GM20000 (cell line): Measurements from ENCODE around the gene GTF2H4.

ENCODE experiments used
- DNase-seq: peaks from one replicate; pipeline ENCODE4 v3.0.0; 2012; ENCODE audit warnings: low spot score
- TF ChIP-seq, protein P1 (sequence below): IDR thresholded peaks from 2 replicates; pipeline ENCODE4 v1.5.1; 2012; ENCODE audit warnings: mild to moderate bottlenecking, control low read depth; ENCODE audit errors: extremely low read depth, missing control alignments

The GTF2H4 gene

GRCh38 chr6:30885481-30885998 lies 22.5 kb upstream of the GTF2H4 start:
- TF ChIP-seq, protein P1, sequence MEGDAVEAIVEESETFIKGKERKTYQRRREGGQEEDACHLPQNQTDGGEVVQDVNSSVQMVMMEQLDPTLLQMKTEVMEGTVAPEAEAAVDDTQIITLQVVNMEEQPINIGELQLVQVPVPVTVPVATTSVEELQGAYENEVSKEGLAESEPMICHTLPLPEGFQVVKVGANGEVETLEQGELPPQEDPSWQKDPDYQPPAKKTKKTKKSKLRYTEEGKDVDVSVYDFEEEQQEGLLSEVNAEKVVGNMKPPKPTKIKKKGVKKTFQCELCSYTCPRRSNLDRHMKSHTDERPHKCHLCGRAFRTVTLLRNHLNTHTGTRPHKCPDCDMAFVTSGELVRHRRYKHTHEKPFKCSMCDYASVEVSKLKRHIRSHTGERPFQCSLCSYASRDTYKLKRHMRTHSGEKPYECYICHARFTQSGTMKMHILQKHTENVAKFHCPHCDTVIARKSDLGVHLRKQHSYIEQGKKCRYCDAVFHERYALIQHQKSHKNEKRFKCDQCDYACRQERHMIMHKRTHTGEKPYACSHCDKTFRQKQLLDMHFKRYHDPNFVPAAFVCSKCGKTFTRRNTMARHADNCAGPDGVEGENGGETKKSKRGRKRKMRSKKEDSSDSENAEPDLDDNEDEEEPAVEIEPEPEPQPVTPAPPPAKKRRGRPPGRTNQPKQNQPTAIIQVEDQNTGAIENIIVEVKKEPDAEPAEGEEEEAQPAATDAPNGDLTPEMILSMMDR = no peak
- peak; percentile 44 for DNase-seq

DNA sequence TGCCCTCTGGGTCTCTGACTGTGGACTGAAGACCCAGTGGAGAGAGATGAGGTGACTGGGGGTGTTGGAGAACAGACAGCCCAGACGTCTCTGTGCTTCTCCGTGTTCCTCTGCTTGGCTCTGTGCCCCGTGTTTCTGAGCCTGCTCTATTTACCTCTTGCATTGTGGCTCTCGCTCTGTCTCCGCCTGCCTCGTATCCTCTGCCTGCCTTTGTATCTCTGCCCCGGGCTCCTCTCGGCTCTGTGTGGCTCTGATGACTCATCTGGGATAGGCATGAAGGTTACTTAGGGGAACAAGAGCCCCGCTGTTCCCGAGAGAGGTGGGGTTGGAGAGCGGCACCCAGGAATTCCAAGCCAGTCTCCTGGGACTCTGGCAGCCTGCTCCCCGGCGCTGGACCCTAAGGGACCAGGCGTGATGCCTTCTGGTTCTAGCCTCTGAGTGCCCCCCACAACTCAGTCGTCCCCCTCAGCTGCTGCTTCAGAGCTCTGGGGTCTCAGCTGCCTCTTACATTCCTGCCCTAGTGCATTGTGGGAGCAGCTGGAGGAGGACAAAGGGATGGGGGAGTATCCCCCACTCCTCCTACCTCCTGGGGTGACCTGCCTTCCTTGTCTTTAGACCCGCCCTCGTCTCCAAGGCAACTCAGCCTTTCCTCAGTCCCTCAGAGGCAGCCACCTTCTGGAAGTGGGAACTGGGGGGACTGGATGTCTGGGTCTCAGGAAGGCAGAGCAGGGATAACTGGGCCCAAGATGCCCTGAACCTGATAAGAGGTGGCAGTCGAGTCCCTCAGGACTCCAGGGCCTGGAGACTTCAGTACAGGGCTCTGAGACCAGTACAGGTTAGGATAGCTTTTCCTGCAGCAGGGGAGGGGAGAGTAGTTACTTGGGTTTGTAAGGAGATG lies 21.8 kb upstream of the GTF2H4 start:
- peak; percentile 28 for DNase-seq
- TF ChIP-seq, protein P1 = no peak

- no peak for DNase-seq
- TF ChIP-seq, protein P1 = no peak
Observed at GRCh38 chr6:30886897-30887255, 21.1 kb upstream of the GTF2H4 start.

- TF ChIP-seq, protein P1 = no peak
- DNase-seq = no peak
Observed at GRCh38 chr6:30887901-30888815, 19.8 kb upstream of the GTF2H4 start.

DNA sequence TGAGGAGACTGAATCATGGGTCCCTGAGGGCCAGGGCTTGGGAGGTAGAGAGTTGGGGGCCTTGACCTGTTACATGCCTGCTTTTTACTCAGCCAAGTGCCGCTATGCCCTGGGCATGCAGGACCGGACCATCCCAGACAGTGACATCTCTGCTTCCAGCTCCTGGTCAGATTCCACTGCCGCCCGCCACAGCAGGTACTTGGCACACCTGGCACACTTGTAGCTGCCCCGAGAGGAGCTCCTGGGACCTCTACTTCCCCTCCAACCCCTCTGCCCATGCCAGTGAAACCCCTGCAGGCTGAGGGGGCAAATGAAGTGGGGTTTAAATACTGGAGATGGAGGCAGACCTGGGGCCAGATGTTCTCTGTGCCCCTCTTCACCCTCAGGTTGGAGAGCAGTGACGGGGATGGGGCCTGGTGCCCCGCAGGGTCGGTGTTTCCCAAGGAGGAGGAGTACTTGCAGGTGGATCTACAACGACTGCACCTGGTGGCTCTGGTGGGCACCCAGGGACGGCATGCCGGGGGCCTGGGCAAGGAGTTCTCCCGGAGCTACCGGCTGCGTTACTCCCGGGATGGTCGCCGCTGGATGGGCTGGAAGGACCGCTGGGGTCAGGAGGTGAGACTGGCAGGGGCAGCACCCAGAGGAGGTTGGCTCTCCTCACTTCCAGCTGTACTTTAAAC lies 19.1 kb upstream of the GTF2H4 start:
- DNase-seq = no peak
- TF ChIP-seq, protein P1 = no peak

DNA sequence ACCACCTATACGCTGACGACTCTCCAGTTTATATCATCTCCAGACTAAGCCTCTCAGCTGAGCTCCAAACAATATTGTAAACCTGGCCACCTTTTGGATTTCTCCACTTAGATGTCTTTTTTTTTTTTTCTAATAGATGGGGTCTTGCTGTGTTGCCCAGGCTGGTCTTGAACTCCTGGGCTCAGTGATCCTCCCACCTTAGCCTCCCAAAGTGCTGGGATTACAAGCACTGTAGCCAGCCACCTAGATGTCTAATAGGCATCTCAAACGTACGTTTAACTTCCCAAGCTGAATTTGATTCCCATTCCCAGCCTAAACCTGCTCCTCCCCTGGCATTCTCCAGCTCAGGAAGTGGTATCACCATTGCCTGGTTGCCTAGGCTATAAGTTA lies 18.5 kb upstream of the GTF2H4 start:
- DNase-seq = no peak
- TF ChIP-seq, protein P1 = no peak
